HUES6 (cell line): ENCODE measurements around the gene CUTC.

Source experiments
- H3K27ac ChIP-seq: 2 replicates; pipeline ENCODE4 v1.7.0; 2013; ENCODE audit warnings: low read depth, mild to moderate bottlenecking, low read length, inconsistent platforms
- H3K27me3 ChIP-seq: 2 replicates; pipeline ENCODE4 v1.6.1; 2013; ENCODE audit warnings: low read length; ENCODE audit not compliant: control insufficient read depth, insufficient read depth
- H3K36me3 ChIP-seq: 2 replicates; pipeline ENCODE4 v1.6.1; 2013; ENCODE audit warnings: low read length; ENCODE audit not compliant: control insufficient read depth, insufficient read depth
- H3K4me1 ChIP-seq: 2 replicates; pipeline ENCODE4 v1.6.1; 2013; ENCODE audit warnings: low read length; ENCODE audit not compliant: control insufficient read depth, insufficient read depth
- H3K4me3 ChIP-seq: 2 replicates; pipeline ENCODE4 v1.5.1; 2013; ENCODE audit warnings: low read depth, low read length
- H3K9ac ChIP-seq: one replicate; pipeline ENCODE4 v1.6.1; 2013; ENCODE audit warnings: mild to moderate bottlenecking, low read length
- H3K9me3 ChIP-seq: 2 replicates; pipeline ENCODE4 v1.6.1; 2013; ENCODE audit warnings: low read depth, low read length; ENCODE audit not compliant: control insufficient read depth, insufficient read depth

The CUTC gene

GRCh38 chr10:99767901-99768300 is 35.9 kb downstream of the CUTC start:
- Histone ChIP-seq H3K36me3 (no peaks in the 10 kb centered on the region), H3K27me3 (no peaks in the 10 kb centered on the region), H3K27ac (no peak overlapping the region), H3K9me3 (no peaks in the 10 kb centered on the region), H3K9ac (no peak overlapping the region), H3K4me3 (no peak overlapping the region), H3K4me1 (no peaks in the 10 kb centered on the region)

GRCh38 chr10:99768556-99768955 is 36.5 kb downstream of the CUTC start:
- Histone ChIP-seq H3K4me3 (no peak overlapping the region), H3K4me1 (no peaks in the 10 kb centered on the region), H3K9me3 (no peaks in the 10 kb centered on the region), H3K36me3 (no peaks in the 10 kb centered on the region), H3K27me3 (no peaks in the 10 kb centered on the region), H3K9ac (no peak overlapping the region), H3K27ac (no peak overlapping the region)

GRCh38 chr10:99769706-99770105 is 37.7 kb downstream of the CUTC start:
- Histone ChIP-seq H3K27me3 (no peaks in the 10 kb centered on the region), H3K4me3 (no peak overlapping the region), H3K9ac (no peak overlapping the region), H3K36me3 (no peaks in the 10 kb centered on the region), H3K4me1 (no peaks in the 10 kb centered on the region), H3K9me3 (no peaks in the 10 kb centered on the region), H3K27ac (no peak overlapping the region)

- H3K27ac ChIP-seq: no peak overlapping the region
- H3K27me3 ChIP-seq: no peaks in the 10 kb centered on the region
Measured at GRCh38 chr10:99770408-99771045, 38.5 kb downstream of the CUTC start.

GRCh38 chr10:99775850-99776249 is 43.8 kb downstream of the CUTC start:
- no peak overlapping the region for H3K27ac ChIP-seq
- H3K9ac ChIP-seq: no peak overlapping the region
- no peaks in the 10 kb centered on the region for H3K36me3 ChIP-seq
- H3K9me3 ChIP-seq: no peaks in the 10 kb centered on the region
- H3K27me3 ChIP-seq: no peaks in the 10 kb centered on the region
- peaks cover 14% of the 10 kb centered on the region; the same call in 1 of the 2 replicates for H3K4me1 ChIP-seq
- H3K4me3 ChIP-seq: no peak overlapping the region

More at GRCh38 chr10:99770408-99771045, 38.5 kb downstream of the CUTC start:
- H3K9ac ChIP-seq: no peak overlapping the region
- no peak overlapping the region for H3K4me3 ChIP-seq
- H3K9me3 ChIP-seq: no peaks in the 10 kb centered on the region
- H3K4me1 ChIP-seq: no peaks in the 10 kb centered on the region
- no peaks in the 10 kb centered on the region for H3K36me3 ChIP-seq

GRCh38 chr10:99777918-99778714 is 46.1 kb downstream of the CUTC start:
- H3K4me1 ChIP-seq: peaks cover 14% of the 10 kb centered on the region; the same call in 1 of the 2 replicates
- no peak overlapping the region for H3K4me3 ChIP-seq
- no peak overlapping the region for H3K27ac ChIP-seq
- no peaks in the 10 kb centered on the region for H3K9me3 ChIP-seq
- H3K36me3 ChIP-seq: no peaks in the 10 kb centered on the region
- H3K27me3 ChIP-seq: no peaks in the 10 kb centered on the region
- no peak overlapping the region for H3K9ac ChIP-seq

- Histone ChIP-seq H3K4me1 (peaks cover 16% of the 10 kb centered on the region; the same call in 1 of the 2 replicates), H3K27ac (peak overlapping the region; percentile 32; the same call in 1 of the 2 replicates), H3K9ac (no peak overlapping the region)
Measured at GRCh38 chr10:99779335-99779734, 47.3 kb downstream of the CUTC start.

GRCh38 chr10:99781734-99782429 is 49.8 kb downstream of the CUTC start:
- H3K9ac ChIP-seq: no peak overlapping the region
- H3K4me1 ChIP-seq: peaks cover 29% of the 10 kb centered on the region
- no peak overlapping the region for H3K4me3 ChIP-seq
- no peaks in the 10 kb centered on the region for H3K36me3 ChIP-seq
- no peak overlapping the region for H3K27ac ChIP-seq
- no peaks in the 10 kb centered on the region for H3K9me3 ChIP-seq
- H3K27me3 ChIP-seq: no peaks in the 10 kb centered on the region

More at GRCh38 chr10:99779335-99779734, 47.3 kb downstream of the CUTC start:
- no peak overlapping the region for H3K4me3 ChIP-seq
- H3K27me3 ChIP-seq: no peaks in the 10 kb centered on the region
- H3K9me3 ChIP-seq: no peaks in the 10 kb centered on the region
- no peaks in the 10 kb centered on the region for H3K36me3 ChIP-seq

- H3K4me1 ChIP-seq: peaks cover 29% of the 10 kb centered on the region
- no peak within 1 kb of the TSS for H3K27ac ChIP-seq
Measured at GRCh38 chr10:99782447-99783286, 50.6 kb downstream of the CUTC start, which contains the start of gene ABCC2. Gene ABCC2 (plus strand): TSS chr10:99782640. CDS start chr10:99782845, 205 bp downstream.

GRCh38 chr10:99784016-99784726 is 52.1 kb downstream of the CUTC start:
- H3K27me3 ChIP-seq: no peaks in the 10 kb centered on the region
- H3K9me3 ChIP-seq: no peaks in the 10 kb centered on the region
- no peak overlapping the region for H3K27ac ChIP-seq
- H3K4me3 ChIP-seq: no peak overlapping the region
- no peaks in the 10 kb centered on the region for H3K36me3 ChIP-seq
- H3K9ac ChIP-seq: no peak overlapping the region
- peaks cover 29% of the 10 kb centered on the region for H3K4me1 ChIP-seq

More at GRCh38 chr10:99782447-99783286, 50.6 kb downstream of the CUTC start, which contains the start of gene ABCC2:
- no peak within 1 kb of the TSS for H3K4me3 ChIP-seq
- no peaks in the 10 kb centered on the region for H3K36me3 ChIP-seq
- H3K9ac ChIP-seq: no peak within 1 kb of the TSS
- H3K27me3 ChIP-seq: no peaks in the 10 kb centered on the region
- H3K9me3 ChIP-seq: no peaks in the 10 kb centered on the region
